Gastrocnemius medialis (tissue), 4 donors: ENCODE measurements around the gene ANTXR2.

ENCODE experiments used
- CTCF ChIP-seq, 5 experiments: fragments of 450-650 bp in 3 of 5; fragments of 200-600 bp in 2 of 5; sonication (generic) in 2 of 5; IDR thresholded peaks in 4 of 5; conservative IDR thresholded peaks in 1 of 5; 1 replicate in 4 of 5; 2 replicates in 1 of 5; pipeline ENCODE4 v1.5.1; 2016 to 2019; ENCODE audit warnings: antibody characterized with exemption in 5 of 5, mild to moderate bottlenecking in 3 of 5, moderate library complexity in 3 of 5
- POLR2A ChIP-seq, 2 donors: fragments of 450-650 bp; IDR thresholded peaks; one replicate each; pipeline ENCODE4 v1.6.1; 2017; ENCODE audit warnings: antibody characterized with exemption in 2 of 2, mild to moderate bottlenecking in 2 of 2, moderate library complexity in 2 of 2

- TF ChIP-seq CTCF (IDR thresholded peaks at IDR 0.05 in 4 of 5, conservative IDR thresholded peaks at IDR 0.05 in 1 of 5) = no peak
- TF ChIP-seq POLR2A (IDR thresholded peaks at IDR 0.05) = no peak
These were observed 93.1 kb downstream of the ANTXR2 start for GRCh38 chr4:79979785-79980437.
